HepG2 (cell line): ENCODE results near the gene DSEL. TPM values are rescaled to one million over a fixed set of nuclear protein-coding genes. Genes with fewer than 3 reads are reported as not detected.

Experiments used
- ATAC-seq: fragments of 200-7000 bp; cut with Tn5 transposase; 3 replicates; pipeline ENCODE4 v1.9.1; 2020; ENCODE audit warnings: mild to moderate bottlenecking, moderate library complexity
- BruUV-seq: library from RNA; stranded (reverse); fragments of 400-500 nt; replicated peaks from 2 replicates; lab custom pipeline; 2021; lab: Mats Ljungman, UMichigan
- CTCF ChIA-PET: fragments of 300-600 bp; formaldehyde crosslinking; extraction: SDS; loops from one replicate; lab custom pipeline; 2021; ENCODE audit warnings: low total read pairs, inconsistent platforms, low intra/inter-chr PET ratio; lab: Yijun Ruan, JAX
- POLR2A ChIA-PET: fragments of 350-600 bp; sonication (Branson Sonifier 250); formaldehyde crosslinking; loops from one replicate; lab custom pipeline; 2020; ENCODE audit warnings: antibody characterized with exemption, inconsistent platforms; lab: Yijun Ruan, JAX
- DNase-seq: peaks from one replicate; pipeline ENCODE4 v3.0.0-alpha.2; 2015; ENCODE audit warnings: low spot score
- FAIRE-seq: peaks from 3 replicates; lab custom pipeline; 2011; peaks lifted over from hg19 to GRCh38; lab: Jason Lieb, UNC
- H2AFZ ChIP-seq: one replicate; pipeline ENCODE4 v1.6.1; 2011; ENCODE audit warnings: low read length, inconsistent platforms
- H3K27ac ChIP-seq: fragments of 300-600 bp; 3 replicates; pipeline ENCODE4 v1.8.0; 2011; ENCODE audit warnings: mixed run types, mild to moderate bottlenecking, mixed read lengths, low read length, inconsistent platforms; ENCODE audit not compliant: insufficient read depth; ENCODE audit errors: extremely low read length
- H3K27me3 ChIP-seq, 2 experiments: fragments of 200-600 bp in 1 of 2; 2 replicates in 1 of 2; 3 replicates in 1 of 2; pipeline versions ENCODE4 v1.6.0 to v1.8.0; 2011; ENCODE audit warnings: low read length in 2 of 2, mild to moderate bottlenecking in 2 of 2, moderate library complexity in 2 of 2, inconsistent platforms in 1 of 2; ENCODE audit not compliant: insufficient read depth in 2 of 2, control insufficient read depth in 1 of 2
- H3K36me3 ChIP-seq, 2 experiments: fragments of 200-600 bp in 1 of 2; replicated peaks in 1 of 2; 2 replicates in 1 of 2; 3 replicates in 1 of 2; pipeline versions ENCODE4 v1.5.1 to v1.8.0; 2011; ENCODE audit warnings: low read length in 2 of 2, inconsistent platforms in 1 of 2; ENCODE audit not compliant: insufficient read depth in 2 of 2, control insufficient read depth in 1 of 2
- H3K4me1 ChIP-seq: 2 replicates; pipeline ENCODE4 v1.5.1; 2012; ENCODE audit warnings: low read length, inconsistent platforms; ENCODE audit not compliant: insufficient read depth
- H3K4me2 ChIP-seq: 2 replicates; pipeline ENCODE4 v1.6.0; 2011; ENCODE audit warnings: low read depth, low read length, inconsistent platforms
- H3K4me3 ChIP-seq, 3 experiments: fragments of 200-600 bp in 1 of 3; sonication (generic), shearing (Covaris generic) in 1 of 3; replicated peaks in 1 of 3; 2 replicates each; pipeline ENCODE4 v1.5.1; 2011 to 2016; ENCODE audit warnings: low read length in 3 of 3, inconsistent platforms in 2 of 3, low read depth in 2 of 3, mild to moderate bottlenecking in 2 of 3, control low read depth in 1 of 3, mixed read lengths in 1 of 3; ENCODE audit not compliant: insufficient read depth in 1 of 3
- H3K79me2 ChIP-seq: one replicate; pipeline ENCODE4 v1.6.1; 2011; ENCODE audit warnings: low read length, inconsistent platforms; ENCODE audit not compliant: insufficient read depth
- H3K9ac ChIP-seq: 2 replicates; pipeline ENCODE4 v1.6.0; 2011; ENCODE audit warnings: mild to moderate bottlenecking, low read depth, low read length, inconsistent platforms; ENCODE audit not compliant: insufficient read depth
- H3K9me3 ChIP-seq: 2 replicates; pipeline ENCODE4 v1.5.1; 2012; ENCODE audit warnings: mild to moderate bottlenecking, low read length
- H4K20me1 ChIP-seq: 2 replicates; pipeline ENCODE4 v1.6.0; 2011; ENCODE audit warnings: inconsistent platforms, mild to moderate bottlenecking, low read length, moderate library complexity; ENCODE audit not compliant: insufficient read depth
- GTF2F1 ChIP-seq: fragments of 150-350 bp; IDR thresholded peaks from 2 replicates; pipeline ENCODE4 v1.6.1; 2014; ENCODE audit warnings: low read length
- HES4 ChIP-seq: sonication (generic); formaldehyde crosslinking; IDR thresholded peaks from 2 replicates; pipeline ENCODE4 v1.9.0; 2021; ENCODE audit warnings: mild to moderate bottlenecking, missing genetic modification reagents, borderline replicate concordance
- HNF4G ChIP-seq, 2 experiments: sonication (generic) in 1 of 2; formaldehyde crosslinking in 1 of 2; IDR thresholded peaks; 2 replicates each; pipeline versions ENCODE4 v1.4.0 to v1.6.1; 2011 to 2020; ENCODE audit warnings: borderline replicate concordance in 2 of 2, low read depth in 2 of 2, mild to moderate bottlenecking in 2 of 2, low read length in 1 of 2, missing genetic modification reagents in 1 of 2, moderate library complexity in 1 of 2
- JDP2 ChIP-seq: sonication (generic); formaldehyde crosslinking; IDR thresholded peaks from 2 replicates; pipeline ENCODE4 v1.8.1; 2022; ENCODE audit warnings: missing genetic modification reagents, borderline replicate concordance
- PHF8 ChIP-seq: sonication (generic); formaldehyde crosslinking; IDR thresholded peaks from 2 replicates; pipeline ENCODE4 v1.5.0; 2020; ENCODE audit warnings: missing genetic modification reagents
- PPARG ChIP-seq: conservative IDR thresholded peaks from 2 replicates; pipeline ENCODE4 v1.6.1; 2016; ENCODE audit warnings: missing biosample characterization, missing genetic modification reagents
- RFXAP ChIP-seq: sonication (generic); formaldehyde crosslinking; IDR thresholded peaks from 2 replicates; pipeline ENCODE4 v1.4.0; 2020; ENCODE audit warnings: missing genetic modification reagents, borderline replicate concordance
- SCMH1 ChIP-seq: sonication (generic); formaldehyde crosslinking; IDR thresholded peaks from 2 replicates; pipeline ENCODE4 v1.9.0; 2021; ENCODE audit warnings: missing genetic modification reagents, mild to moderate bottlenecking, borderline replicate concordance
- SSRP1 ChIP-seq: IDR thresholded peaks from 2 replicates; pipeline ENCODE4 v1.6.1; 2016; ENCODE audit warnings: control low read depth
- ZNF34 ChIP-seq: sonication (generic); formaldehyde crosslinking; IDR thresholded peaks from 2 replicates; pipeline ENCODE4 v1.4.0; 2020; ENCODE audit warnings: mild to moderate bottlenecking, missing genetic modification reagents, borderline replicate concordance
- ZNF446 ChIP-seq: sonication (generic); formaldehyde crosslinking; IDR thresholded peaks from 2 replicates; pipeline ENCODE4 v1.5.0; 2020; ENCODE audit warnings: mild to moderate bottlenecking, missing genetic modification reagents
- ZNF543 ChIP-seq: sonication (generic); formaldehyde crosslinking; IDR thresholded peaks from 2 replicates; pipeline ENCODE4 v1.4.0; 2020; ENCODE audit warnings: mild to moderate bottlenecking, missing genetic modification reagents
- ZNF570 ChIP-seq: sonication (generic); formaldehyde crosslinking; IDR thresholded peaks from 2 replicates; pipeline ENCODE4 v1.4.0; 2020; ENCODE audit warnings: mild to moderate bottlenecking, missing genetic modification reagents, borderline replicate concordance
- ZNF607 ChIP-seq: sonication (generic); formaldehyde crosslinking; IDR thresholded peaks from 2 replicates; pipeline ENCODE4 v1.5.1; 2020; ENCODE audit warnings: missing genetic modification reagents, mild to moderate bottlenecking, borderline replicate concordance
- ZNF891 ChIP-seq: sonication (generic); formaldehyde crosslinking; IDR thresholded peaks from 2 replicates; pipeline ENCODE4 v1.5.0; 2020; ENCODE audit warnings: mild to moderate bottlenecking, missing genetic modification reagents
- WGBS: methylation state at CpG from one replicate; pipeline ENCODE4 v1.1.6; 2017; ENCODE audit warnings: low lambda C conversion rate; 5-methylcytosine and 5-hydroxymethylcytosine counted together
- in situ Hi-C: cut with HindIII; loops from 2 replicates; pipeline ENCODE4 v1.10.0; 2017; ENCODE audit warnings: low pct_unique_long_range_greater_than_20kb; ENCODE audit not compliant: extremely low pct_ligation_motif_present
- intact Hi-C: fragments of 100-400 bp; cut with micrococcal nuclease; formaldehyde crosslinking; loops from one replicate; pipeline ENCODE4 v1.10.0; 2022; ENCODE audit not compliant: unreplicated experiment
- polyA plus RNA-seq, 8 experiments: library from polyadenylated mRNA; depleted of rRNA in 3 of 8; stranded (reverse) in 7 of 8; unstranded in 1 of 8; fragments of >200 nt; fragmentation: Illumina TruSeq in 4 of 8; extraction: Trizol in 4 of 8; gene quantifications; 2 replicates each; pipeline versions ENCODE4 v1.2.1 to v1.2.3, GENCODE V29; 2011 to 2016; ENCODE audit warnings: low read depth in 4 of 8, missing spikeins in 1 of 8, mixed read lengths in 1 of 8; ENCODE audit not compliant: insufficient read depth in 1 of 8
- total RNA-seq, 5 experiments: library from RNA; depleted of rRNA; stranded (reverse); fragments of >200 nt; fragmentation: Illumina TruSeq; extraction: Trizol; gene quantifications; 2 replicates each; pipeline ENCODE4 v1.2.3, GENCODE V29; 2016; ENCODE audit warnings: low read depth in 1 of 5
- TF ChIP-seq, protein P1 (sequence below): sonication (generic); formaldehyde crosslinking; IDR thresholded peaks from 2 replicates; pipeline ENCODE4 v1.5.1; 2020; ENCODE audit warnings: mild to moderate bottlenecking, moderate library complexity, missing genetic modification reagents
- TF ChIP-seq, protein P2 (sequence below): sonication (generic); formaldehyde crosslinking; IDR thresholded peaks from 2 replicates; pipeline ENCODE4 v1.4.0; 2020; ENCODE audit warnings: missing genetic modification reagents
- TF ChIP-seq, protein P3 (sequence below): sonication (generic); formaldehyde crosslinking; IDR thresholded peaks from 2 replicates; pipeline ENCODE4 v1.4.0; 2020; ENCODE audit warnings: mild to moderate bottlenecking, missing genetic modification reagents
- TF ChIP-seq, protein P4 (sequence below): sonication (generic); formaldehyde crosslinking; IDR thresholded peaks from 2 replicates; pipeline ENCODE4 v1.5.1; 2020; ENCODE audit warnings: mild to moderate bottlenecking, missing genetic modification reagents, moderate library complexity

The DSEL gene
- total and polyA plus RNA-seq, 2 of the 13 experiments (the other 11 are each of a cell fraction or from before 2014, with no cell fraction given), result 0.07 to 0.11 TPM

DNA sequence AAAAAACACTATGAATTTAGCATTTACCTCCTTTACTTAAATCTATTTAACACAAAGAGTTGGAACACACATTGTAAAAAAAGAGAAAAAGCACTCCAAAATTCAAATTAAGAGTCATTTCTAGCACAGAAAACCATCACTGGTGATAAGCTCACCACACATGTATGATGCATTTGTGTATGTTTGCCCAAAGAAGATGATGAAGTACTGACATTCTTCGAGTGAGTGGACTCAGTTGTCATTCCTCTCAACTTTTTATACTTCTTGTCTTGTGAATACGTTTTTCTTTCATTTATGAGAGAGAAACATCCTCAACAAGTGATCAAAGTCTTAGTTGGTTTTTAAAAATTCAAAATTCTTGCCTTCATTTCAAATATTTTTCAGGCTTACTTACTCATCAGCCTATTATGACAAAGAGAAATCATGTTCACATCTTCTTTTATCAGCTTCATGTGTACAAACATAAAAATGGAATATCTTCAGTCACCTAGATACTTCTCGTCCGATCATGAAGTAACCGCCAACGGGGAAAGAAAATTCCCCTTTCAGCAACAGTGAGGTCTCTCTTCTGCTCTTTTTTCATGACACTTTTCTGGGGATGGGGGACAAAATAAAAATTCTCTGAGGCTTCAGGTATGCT lies 1.5 kb downstream of the DSEL start:
- CTCF ChIA-PET, result no interaction called here
- no peak overlapping the region for H2AFZ ChIP-seq
- TF ChIP-seq JDP2 (CRISPR knock-in tag) (no peak), RFXAP (CRISPR knock-in tag) (no peak), ZNF446 (CRISPR knock-in tag) (no peak), PHF8 (CRISPR knock-in tag) (no peak), SSRP1 (CRISPR knock-in tag) (no peak), PPARG (CRISPR knock-in tag) (no peak), ZNF570 (CRISPR knock-in tag) (no peak), HES4 (CRISPR knock-in tag) (no peak), ZNF543 (CRISPR knock-in tag) (no peak), ZNF34 (CRISPR knock-in tag) (no peak), ZNF607 (CRISPR knock-in tag) (no peak), GTF2F1 (no peak), ZNF891 (CRISPR knock-in tag) (no peak), HNF4G (IDR thresholded peaks at IDR 0.05; ENCODE audit: borderline replicate concordance, low read depth, low read length) (no peak), HNF4G (CRISPR knock-in tag; IDR thresholded peaks at IDR 0.05; ENCODE audit: borderline replicate concordance, low read depth) (no peak), SCMH1 (no peak)
- TF ChIP-seq, protein P1, sequence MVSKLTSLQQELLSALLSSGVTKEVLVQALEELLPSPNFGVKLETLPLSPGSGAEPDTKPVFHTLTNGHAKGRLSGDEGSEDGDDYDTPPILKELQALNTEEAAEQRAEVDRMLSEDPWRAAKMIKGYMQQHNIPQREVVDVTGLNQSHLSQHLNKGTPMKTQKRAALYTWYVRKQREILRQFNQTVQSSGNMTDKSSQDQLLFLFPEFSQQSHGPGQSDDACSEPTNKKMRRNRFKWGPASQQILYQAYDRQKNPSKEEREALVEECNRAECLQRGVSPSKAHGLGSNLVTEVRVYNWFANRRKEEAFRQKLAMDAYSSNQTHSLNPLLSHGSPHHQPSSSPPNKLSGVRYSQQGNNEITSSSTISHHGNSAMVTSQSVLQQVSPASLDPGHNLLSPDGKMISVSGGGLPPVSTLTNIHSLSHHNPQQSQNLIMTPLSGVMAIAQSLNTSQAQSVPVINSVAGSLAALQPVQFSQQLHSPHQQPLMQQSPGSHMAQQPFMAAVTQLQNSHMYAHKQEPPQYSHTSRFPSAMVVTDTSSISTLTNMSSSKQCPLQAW (CRISPR knock-in tag), result no peak
- TF ChIP-seq, protein P2, sequence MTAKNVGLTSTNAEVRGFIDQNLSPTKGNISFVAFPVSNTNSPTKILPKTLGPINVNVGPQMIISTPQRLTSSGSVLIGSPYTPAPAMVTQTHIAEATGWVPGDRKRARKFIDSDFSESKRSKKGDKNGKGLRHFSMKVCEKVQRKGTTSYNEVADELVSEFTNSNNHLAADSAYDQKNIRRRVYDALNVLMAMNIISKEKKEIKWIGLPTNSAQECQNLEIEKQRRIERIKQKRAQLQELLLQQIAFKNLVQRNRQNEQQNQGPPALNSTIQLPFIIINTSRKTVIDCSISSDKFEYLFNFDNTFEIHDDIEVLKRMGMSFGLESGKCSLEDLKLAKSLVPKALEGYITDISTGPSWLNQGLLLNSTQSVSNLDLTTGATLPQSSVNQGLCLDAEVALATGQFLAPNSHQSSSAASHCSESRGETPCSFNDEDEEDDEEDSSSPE (CRISPR knock-in tag), result no peak
- TF ChIP-seq, protein P3, sequence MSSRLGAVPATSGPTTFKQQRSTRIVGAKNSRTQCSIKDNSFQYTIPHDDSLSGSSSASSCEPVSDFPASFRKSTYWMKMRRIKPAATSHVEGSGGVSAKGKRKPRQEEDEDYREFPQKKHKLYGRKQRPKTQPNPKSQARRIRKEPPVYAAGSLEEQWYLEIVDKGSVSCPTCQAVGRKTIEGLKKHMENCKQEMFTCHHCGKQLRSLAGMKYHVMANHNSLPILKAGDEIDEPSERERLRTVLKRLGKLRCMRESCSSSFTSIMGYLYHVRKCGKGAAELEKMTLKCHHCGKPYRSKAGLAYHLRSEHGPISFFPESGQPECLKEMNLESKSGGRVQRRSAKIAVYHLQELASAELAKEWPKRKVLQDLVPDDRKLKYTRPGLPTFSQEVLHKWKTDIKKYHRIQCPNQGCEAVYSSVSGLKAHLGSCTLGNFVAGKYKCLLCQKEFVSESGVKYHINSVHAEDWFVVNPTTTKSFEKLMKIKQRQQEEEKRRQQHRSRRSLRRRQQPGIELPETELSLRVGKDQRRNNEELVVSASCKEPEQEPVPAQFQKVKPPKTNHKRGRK (CRISPR knock-in tag), result no peak
- TF ChIP-seq, protein P4, sequence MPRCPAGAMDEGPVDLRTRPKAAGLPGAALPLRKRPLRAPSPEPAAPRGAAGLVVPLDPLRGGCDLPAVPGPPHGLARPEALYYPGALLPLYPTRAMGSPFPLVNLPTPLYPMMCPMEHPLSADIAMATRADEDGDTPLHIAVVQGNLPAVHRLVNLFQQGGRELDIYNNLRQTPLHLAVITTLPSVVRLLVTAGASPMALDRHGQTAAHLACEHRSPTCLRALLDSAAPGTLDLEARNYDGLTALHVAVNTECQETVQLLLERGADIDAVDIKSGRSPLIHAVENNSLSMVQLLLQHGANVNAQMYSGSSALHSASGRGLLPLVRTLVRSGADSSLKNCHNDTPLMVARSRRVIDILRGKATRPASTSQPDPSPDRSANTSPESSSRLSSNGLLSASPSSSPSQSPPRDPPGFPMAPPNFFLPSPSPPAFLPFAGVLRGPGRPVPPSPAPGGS (CRISPR knock-in tag), result no peak

More for the DNA sequence above, 1.5 kb downstream of the DSEL start:
- Histone ChIP-seq H3K9me3 (no peaks in the 10 kb centered on the region), H3K4me2 (no peak overlapping the region), H3K4me3 (no peak overlapping the region), H3K9ac (no peak overlapping the region), H3K36me3 (no peaks in the 10 kb centered on the region), H3K79me2 (no peaks in the 10 kb centered on the region), H3K4me1 (peaks cover 7% of the 10 kb centered on the region), H3K27ac (no peak overlapping the region), H4K20me1 (no peaks in the 10 kb centered on the region), H3K27me3 (peaks cover 0 to 20% of the 10 kb centered on the region in 2 experiments; a peak in 2 of 5 replicates)
- DNase-seq (no peak), FAIRE-seq (no peak), ATAC-seq (no peak)
- in situ Hi-C loops, result loop anchor here (5.0 to 10.0 kb wide), 2 partner anchors 298 to 1110 kb away; no protein-coding TSS in a partner anchor
- intact Hi-C loops, result loop anchor here (10.0 kb wide), 2 partner anchors 130 to 1200 kb away; partner anchors contain the start of gene TMX3
- no TSS peak for BruUV-seq
- 52% methylated on average over 6 of the region's 6 CpGs for WGBS
- POLR2A ChIA-PET, result interaction anchor here (1.2 kb wide), 1 partner anchor 129 kb away, joined by 5 read pairs; no protein-coding TSS in a partner anchor
